Aortic smooth muscle cell (primary cell): ENCODE data around the gene CDYL. TPM values are rescaled to one million over a fixed set of nuclear protein-coding genes. Genes with fewer than 3 reads are reported as not detected.

Experiments used
- total RNA-seq: library from RNA; depleted of rRNA; stranded (reverse); fragments of >200 nt; gene quantifications from 2 replicates; pipeline ENCODE4 v1.2.3, GENCODE V29; 2014

The CDYL gene
- total RNA-seq: 19.8 and 33.9 TPM in 2 replicates

DNA sequence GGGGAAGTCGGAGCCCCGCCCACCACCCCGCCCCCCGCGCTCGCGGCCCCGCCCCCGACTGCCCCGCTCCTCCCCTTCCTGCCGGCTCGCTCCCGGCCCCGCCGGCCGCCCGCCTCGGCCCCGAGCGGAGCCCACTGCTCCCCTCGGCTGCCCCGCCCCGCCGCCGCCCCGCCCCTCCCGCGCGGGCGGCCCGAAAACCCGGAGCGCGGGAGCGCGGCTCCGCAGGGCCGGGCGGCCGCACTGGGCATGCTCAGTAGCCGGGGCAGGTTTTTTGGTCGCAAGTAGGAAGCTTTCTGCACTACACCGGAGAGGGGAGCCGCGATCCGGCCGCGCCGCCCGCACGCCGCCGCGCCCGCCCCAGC lies at the start of gene CDYL:
TSS of gene CDYL (plus strand) at position 274 of the 362 bp plus-strand sequence. CDS start 380 bp downstream, outside the sequence.

DNA sequence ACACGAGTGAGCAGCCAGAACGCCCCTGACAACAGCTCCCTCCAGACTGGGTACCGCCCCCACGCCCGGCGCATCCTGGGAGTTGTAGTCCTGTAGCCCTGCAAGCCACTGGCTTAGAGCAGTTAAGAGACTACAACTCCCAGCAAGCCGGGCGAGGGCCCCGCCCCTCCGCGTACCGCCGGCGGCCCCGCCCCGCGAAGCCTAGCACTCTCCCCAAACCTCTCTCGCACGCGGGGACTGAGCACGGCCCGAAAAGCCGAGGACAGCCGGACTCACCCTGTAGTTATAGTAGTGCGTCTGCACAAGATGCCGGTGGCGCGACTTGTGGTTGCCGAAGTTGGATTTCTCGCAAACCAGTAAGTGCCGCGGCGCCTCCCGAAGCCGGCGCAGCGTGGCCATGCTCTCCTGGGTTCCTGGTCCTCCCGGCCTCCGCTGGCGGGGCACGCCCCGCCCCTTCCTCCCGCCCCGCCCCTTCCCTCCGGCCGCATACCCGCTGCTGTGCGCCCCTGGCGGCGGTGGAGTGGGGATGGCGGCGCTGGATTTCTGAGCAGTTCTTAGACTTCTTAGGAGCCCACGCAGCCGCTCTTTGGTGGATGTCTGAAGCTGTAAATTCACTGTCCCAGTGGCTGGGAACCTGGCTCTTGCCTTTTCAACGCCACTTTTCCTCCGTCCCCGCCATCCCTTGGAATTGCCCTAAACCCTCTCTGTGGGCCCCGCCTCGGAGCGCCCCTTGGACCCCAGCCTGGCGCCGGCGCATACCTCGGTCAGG lies 227.6 kb downstream of the CDYL start, which contains the start of gene RPP40:
TSS of gene RPP40 (minus strand) at position 434 of the 769 bp plus-strand sequence. CDS start at position 399, 35 bp downstream.

Other genes with a start within 250 kb of the CDYL start
- 7.8 and 9.0 TPM in 2 replicates for gene RPP40, start 227.6 kb downstream of the CDYL start, total RNA-seq